Mucosa of descending colon (tissue), 3 donors: ENCODE measurements around the gene PACSIN1. TPM values are rescaled to one million over a fixed set of nuclear protein-coding genes. Genes with fewer than 3 reads are reported as not detected.

ENCODE experiments used
- ATAC-seq: fragments of 200-7000 bp; cut with Tn5 transposase; one replicate; pipeline ENCODE4 v1.9.1; 2020; ENCODE audit warnings: mild to moderate bottlenecking, moderate library complexity
- DNase-seq, 3 donors: peaks; one replicate each; pipeline ENCODE4 v3.0.0-alpha.2; 2020
- H3K36me3 ChIP-seq: fragments of 200-600 bp; one replicate; pipeline ENCODE4 v1.8.0; 2021; ENCODE audit warnings: low read depth, mild to moderate bottlenecking
- H3K4me1 ChIP-seq: fragments of 200-600 bp; one replicate; pipeline ENCODE4 v1.8.0; 2021; ENCODE audit warnings: low read depth, mild to moderate bottlenecking
- H3K4me3 ChIP-seq: fragments of 200-600 bp; one replicate; pipeline ENCODE4 v1.8.0; 2021; ENCODE audit warnings: mild to moderate bottlenecking
- H3K9me3 ChIP-seq: fragments of 200-600 bp; one replicate; pipeline ENCODE4 v1.8.0; 2021; ENCODE audit warnings: mild to moderate bottlenecking
- intact Hi-C, 2 donors: fragments of 100-400 bp; cut with DNase I in 1 of 2; cut with micrococcal nuclease in 1 of 2; formaldehyde crosslinking; loops; one replicate each; pipeline versions ENCODE4 v1.11.0 to v1.11.1; 2022; cut with DNase I, micrococcal nuclease
- total RNA-seq, 3 donors: library from RNA; stranded (reverse); fragmentation: NEBNext Ultra II Directional in 2 of 3; extraction: Animal tissue kit (Norgen Biotek cat#: 25700) in 2 of 3; gene quantifications; one replicate each; pipeline versions ENCODE4 v1.2.1 to v1.2.4, GENCODE V29; 2021 to 2023
- TF ChIP-seq, protein P1 (sequence below): fragments of 200-600 bp; IDR thresholded peaks from one replicate; pipeline ENCODE4 v1.8.0; 2022; ENCODE audit warnings: antibody characterized with exemption, mild to moderate bottlenecking
- donor health status: DM: no; HTN: no; CAD: no; lungs with moderate emphysema.
- donor health status: DM: no; HTN: no; CAD: no.
- donor health status: DM: no; HTN: yes; CAD: no.

PACSIN1 gene
- total RNA-seq, 3 donors from 2014 or later: 0.41 to 1.9 (median 0.67) TPM

DNA sequence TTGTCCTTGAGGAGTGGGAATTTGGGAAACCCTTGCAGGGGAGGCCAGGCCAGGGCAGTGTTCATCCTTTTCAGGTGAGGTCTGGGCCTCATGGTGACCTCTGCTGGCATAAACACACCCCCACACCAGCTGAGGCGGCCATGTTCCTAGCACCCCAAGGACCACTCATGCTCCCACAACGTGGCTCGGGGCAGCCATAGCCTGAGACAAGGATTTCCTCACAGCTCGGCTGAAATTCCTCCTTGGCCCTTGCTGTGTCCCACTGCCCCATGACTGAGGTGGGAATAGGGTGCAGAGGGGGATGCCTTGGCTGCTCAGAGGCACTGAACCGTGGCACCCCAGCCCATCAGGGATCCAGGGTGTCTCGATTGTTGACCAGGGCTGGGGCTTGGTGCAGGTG lies 117.6 kb downstream of the PACSIN1 start:
- peaks cover 2% of the 10 kb centered on the region for H3K4me1 ChIP-seq
- ATAC-seq (no peak), DNase-seq (no peak)
- H3K36me3 ChIP-seq: no peaks in the 10 kb centered on the region
- H3K4me3 ChIP-seq: no peak overlapping the region
- TF ChIP-seq, protein P1, sequence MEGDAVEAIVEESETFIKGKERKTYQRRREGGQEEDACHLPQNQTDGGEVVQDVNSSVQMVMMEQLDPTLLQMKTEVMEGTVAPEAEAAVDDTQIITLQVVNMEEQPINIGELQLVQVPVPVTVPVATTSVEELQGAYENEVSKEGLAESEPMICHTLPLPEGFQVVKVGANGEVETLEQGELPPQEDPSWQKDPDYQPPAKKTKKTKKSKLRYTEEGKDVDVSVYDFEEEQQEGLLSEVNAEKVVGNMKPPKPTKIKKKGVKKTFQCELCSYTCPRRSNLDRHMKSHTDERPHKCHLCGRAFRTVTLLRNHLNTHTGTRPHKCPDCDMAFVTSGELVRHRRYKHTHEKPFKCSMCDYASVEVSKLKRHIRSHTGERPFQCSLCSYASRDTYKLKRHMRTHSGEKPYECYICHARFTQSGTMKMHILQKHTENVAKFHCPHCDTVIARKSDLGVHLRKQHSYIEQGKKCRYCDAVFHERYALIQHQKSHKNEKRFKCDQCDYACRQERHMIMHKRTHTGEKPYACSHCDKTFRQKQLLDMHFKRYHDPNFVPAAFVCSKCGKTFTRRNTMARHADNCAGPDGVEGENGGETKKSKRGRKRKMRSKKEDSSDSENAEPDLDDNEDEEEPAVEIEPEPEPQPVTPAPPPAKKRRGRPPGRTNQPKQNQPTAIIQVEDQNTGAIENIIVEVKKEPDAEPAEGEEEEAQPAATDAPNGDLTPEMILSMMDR: no peak
- H3K9me3 ChIP-seq: no peaks in the 10 kb centered on the region
- intact Hi-C loops: no loop called here

DNA sequence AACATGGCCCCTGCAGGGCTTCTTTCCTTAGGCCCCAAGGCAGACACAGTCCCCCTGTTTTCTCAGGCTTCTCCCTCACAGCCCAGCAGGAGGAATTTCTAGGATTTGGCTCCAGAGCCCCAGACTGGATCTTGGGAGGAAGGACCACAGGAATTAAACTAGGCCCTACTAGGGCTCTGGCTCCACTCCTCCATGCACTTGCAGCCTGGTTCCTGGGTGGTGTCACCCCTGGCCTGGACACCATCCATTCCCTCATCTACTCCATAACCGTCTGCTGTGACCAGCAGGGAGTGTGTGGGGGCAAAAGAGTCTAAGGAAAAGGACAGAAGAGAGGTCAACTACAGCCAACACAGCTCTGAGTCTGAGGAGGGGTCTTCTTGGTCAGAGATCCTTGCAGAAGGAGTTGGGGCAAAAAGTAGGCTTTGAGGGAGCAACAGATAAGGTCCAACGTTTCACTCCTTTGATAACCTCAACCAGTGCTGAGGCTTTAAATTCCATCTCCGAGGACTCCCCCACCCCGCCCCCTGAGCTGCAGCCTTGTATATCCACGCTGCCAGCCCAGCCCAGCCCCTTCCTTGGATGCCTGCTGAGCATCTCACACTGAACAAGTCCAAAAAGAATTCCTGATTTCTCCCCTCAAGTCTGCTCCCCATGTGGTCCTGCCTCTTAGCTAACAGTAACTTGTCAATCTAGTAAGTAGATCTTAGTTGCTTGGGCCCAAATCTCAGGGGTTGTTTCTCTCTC lies 118.2 kb downstream of the PACSIN1 start:
- Histone ChIP-seq H3K36me3 (no peaks in the 10 kb centered on the region), H3K9me3 (no peaks in the 10 kb centered on the region), H3K4me3 (no peak overlapping the region), H3K4me1 (peaks cover 2% of the 10 kb centered on the region)
- DNase-seq: no peak
- TF ChIP-seq, protein P1: no peak
- intact Hi-C loops: no loop called here
- no peak for ATAC-seq

DNA sequence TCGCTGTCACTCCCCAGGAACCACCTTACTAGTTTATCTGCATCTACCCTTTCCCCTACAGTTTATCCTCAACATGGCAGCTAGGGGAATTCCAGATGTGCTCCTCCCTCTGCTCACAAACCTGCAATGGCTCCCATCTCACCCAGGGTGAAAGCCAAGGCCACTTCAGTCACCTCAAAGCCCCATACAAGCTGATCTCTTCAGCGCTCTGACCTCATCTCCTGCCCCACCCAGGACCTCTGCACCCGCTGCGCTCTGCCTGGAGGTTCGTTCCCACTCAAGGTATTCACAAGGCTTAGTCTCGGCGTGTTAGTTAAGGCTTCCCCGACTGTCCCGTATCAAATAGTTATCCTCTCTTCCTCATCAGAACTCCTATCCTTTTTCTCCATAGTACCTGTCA lies 118.8 kb downstream of the PACSIN1 start:
- intact Hi-C loops: no loop called here
- no peaks in the 10 kb centered on the region for H3K36me3 ChIP-seq
- no peak overlapping the region for H3K4me3 ChIP-seq
- no peak for DNase-seq
- H3K9me3 ChIP-seq: no peaks in the 10 kb centered on the region
- H3K4me1 ChIP-seq: peaks cover 2% of the 10 kb centered on the region
- TF ChIP-seq, protein P1: no peak
- ATAC-seq: no peak

Other genes with a start within 250 kb of the PACSIN1 start
- gene HMGA1, start 229.2 kb upstream of the PACSIN1 start, total RNA-seq: 100 to 1,000 TPM in 2 of 3 donors, 10 to 100 TPM in 1; 49.4 to 176 (median 124) TPM
- 10 to 100 TPM in 2 of 3 donors, 1 to 10 TPM in 1; 6.5 to 15.1 (median 11.2) TPM for gene SMIM29, start 217.1 kb upstream of the PACSIN1 start, total RNA-seq
- gene NUDT3, start 73.4 kb upstream of the PACSIN1 start, total RNA-seq: 10 to 100 TPM; 19.1 to 48.7 (median 26.7) TPM
- 1,000 to 10,000 TPM in 2 of 3 donors, 100 to 1,000 TPM in 1; 999 to 1,006 (median 1,004) TPM for gene RPS10, start 40.0 kb upstream of the PACSIN1 start, total RNA-seq
- 10 to 100 TPM; 13.8 to 49.1 (median 38.2) TPM for gene SPDEF, start 90.3 kb downstream of the PACSIN1 start, total RNA-seq
- 10 to 100 TPM; 45.1 to 87.6 (median 51.1) TPM for gene ILRUN, start 230.7 kb downstream of the PACSIN1 start, total RNA-seq